GM21825 (cell line): ENCODE measurements around the gene GTF2H2C.
"Not testable (repeated sequence)": the region's sequence is repeated elsewhere in the genome, so short reads cannot be mapped to it uniquely, and the experiment has no call there.

ENCODE experiments used
- ATAC-seq: cut with Tn5 transposase; IDR thresholded peaks from one replicate; pipeline ENCODE4 v1.9.1; 2021; ENCODE audit warnings: mild to moderate bottlenecking, moderate library complexity; ENCODE audit not compliant: unreplicated experiment

Gene GTF2H2C

GRCh38 chr5:69559908-69560330 lies at the start of gene GTF2H2C:
TSS of gene GTF2H2C (plus strand) at chr5:69560191. CDS start at chr5:69565133, 4,942 bp downstream.
- ATAC-seq: peak; percentile 98

DNA sequence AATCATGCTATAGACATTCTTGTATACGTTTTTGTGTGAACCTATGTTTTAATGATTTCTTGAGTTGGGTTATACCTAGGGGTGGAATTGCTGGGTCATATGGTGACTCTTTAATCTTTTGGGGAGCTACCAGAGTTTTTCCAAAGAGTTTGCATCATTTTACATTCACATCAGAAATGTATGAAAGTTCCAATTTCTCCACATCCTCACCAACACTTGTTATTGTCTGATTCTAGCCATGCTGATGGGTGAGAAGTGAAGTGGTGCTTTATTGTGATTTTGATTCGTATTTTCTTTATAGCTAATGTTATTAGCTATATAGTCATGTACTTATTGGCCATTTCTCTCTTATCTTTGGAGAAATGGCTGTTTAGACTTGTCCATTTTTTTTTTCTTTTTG lies 49.3 kb upstream of the GTF2H2C start:
- no peak for ATAC-seq

- no peak for ATAC-seq
Measured at GRCh38 chr5:69512740-69513260, 47.2 kb upstream of the GTF2H2C start.

GRCh38 chr5:69515570-69515969 lies 44.4 kb upstream of the GTF2H2C start:
- not testable (repeated sequence) for ATAC-seq

DNA sequence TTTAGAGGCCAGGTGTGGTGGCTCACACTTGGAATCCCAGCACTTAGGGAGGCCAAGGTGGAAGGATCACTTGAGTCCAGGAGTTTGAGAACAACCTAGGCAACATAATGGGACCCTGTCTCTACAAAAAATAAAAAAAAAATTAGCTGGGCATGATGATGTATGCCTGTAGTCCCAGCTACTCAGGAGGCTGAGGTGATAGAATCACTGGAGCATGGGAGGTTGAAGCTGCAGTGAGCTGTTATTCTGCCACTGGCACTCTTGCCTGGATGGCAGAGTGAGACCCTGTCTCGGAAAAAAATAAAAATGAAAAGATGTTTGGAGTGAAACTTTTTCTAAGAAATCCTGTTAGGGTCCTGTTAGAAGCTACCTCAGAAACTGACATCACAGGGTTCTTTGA lies 43.2 kb upstream of the GTF2H2C start:
- ATAC-seq: no peak

- no peak for ATAC-seq
Measured at GRCh38 chr5:69517763-69518212, 42.2 kb upstream of the GTF2H2C start.

GRCh38 chr5:69519285-69519684 lies 40.7 kb upstream of the GTF2H2C start:
- no peak for ATAC-seq

- ATAC-seq: no peak
Measured at GRCh38 chr5:69522035-69522434, 38.0 kb upstream of the GTF2H2C start.

- ATAC-seq: no peak
Measured at GRCh38 chr5:69525490-69525889, 34.5 kb upstream of the GTF2H2C start.

- no peak for ATAC-seq
Measured at GRCh38 chr5:69526660-69527059, 33.3 kb upstream of the GTF2H2C start.

DNA sequence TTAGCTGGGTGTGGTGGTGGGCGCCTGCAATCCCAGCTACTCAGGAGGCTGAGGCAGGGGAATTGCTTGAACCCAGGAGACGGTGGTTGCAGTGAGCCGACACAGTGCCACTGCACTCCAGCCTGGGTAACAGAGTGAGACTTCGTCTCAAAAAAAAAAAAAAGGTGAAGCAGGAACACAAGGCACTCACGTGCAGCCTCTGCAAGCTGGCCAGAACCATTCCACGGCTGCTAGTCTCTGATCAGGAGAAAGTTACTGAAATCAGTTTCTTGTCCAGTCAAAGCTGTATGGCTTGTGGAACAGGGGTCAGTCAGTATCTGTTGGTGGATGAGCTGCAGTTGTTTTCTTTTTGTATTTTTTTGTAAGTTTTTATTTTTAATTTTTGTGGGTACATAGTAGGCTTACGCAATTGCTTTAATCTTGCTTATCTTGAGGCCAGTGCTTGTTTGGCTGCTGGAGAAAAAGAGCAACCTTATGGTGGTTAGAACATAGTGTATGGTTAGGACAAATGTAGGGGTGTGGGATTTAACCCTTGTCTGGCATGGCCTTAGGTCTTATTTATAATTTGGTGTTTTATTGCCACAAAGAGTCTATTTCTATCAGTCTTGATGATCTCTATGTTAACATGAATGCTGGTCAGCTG lies 32.7 kb upstream of the GTF2H2C start:
- no peak for ATAC-seq

GRCh38 chr5:69528035-69528434 lies 32.0 kb upstream of the GTF2H2C start:
- no peak for ATAC-seq

DNA sequence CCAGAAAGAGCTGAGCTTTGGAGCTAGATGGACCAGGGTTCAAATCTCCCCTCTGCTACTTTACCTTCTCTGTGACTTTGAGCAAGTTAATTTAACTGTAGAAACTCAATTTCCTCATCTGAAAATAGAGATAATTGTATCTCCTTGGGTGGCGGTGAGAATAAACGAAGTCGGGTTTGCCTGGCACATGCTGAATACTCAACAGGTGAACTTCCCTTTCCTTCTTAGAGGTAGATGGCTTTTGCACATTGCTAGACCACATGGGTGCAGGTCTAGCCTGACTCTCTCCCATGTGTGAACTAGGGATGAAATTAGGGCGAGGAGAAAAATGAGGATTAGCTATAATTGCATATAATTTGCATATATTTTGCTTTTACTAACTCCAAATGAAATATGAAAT lies 31.4 kb upstream of the GTF2H2C start:
- no peak for ATAC-seq

GRCh38 chr5:69530561-69531405 lies 29.2 kb upstream of the GTF2H2C start:
- no peak for ATAC-seq

DNA sequence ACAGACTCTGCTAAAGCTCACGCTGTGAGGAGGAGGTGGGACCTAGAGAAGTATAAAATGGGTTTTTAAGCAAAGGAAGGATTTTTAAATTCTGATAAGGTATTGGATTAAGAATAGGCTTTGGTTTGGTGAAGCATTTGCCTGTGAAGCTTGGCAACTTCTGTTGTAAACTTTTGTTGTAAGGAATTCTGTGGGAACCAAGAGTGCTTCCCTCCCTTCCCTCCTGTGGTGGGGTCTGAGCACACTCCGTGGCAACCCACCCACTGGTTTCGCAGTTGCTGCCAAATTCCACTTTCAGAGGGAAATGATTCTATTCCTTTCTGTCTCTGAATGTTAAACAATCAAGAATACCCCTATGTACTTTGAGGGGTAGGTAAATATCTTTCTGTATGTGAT lies 28.6 kb upstream of the GTF2H2C start:
- no peak for ATAC-seq

DNA sequence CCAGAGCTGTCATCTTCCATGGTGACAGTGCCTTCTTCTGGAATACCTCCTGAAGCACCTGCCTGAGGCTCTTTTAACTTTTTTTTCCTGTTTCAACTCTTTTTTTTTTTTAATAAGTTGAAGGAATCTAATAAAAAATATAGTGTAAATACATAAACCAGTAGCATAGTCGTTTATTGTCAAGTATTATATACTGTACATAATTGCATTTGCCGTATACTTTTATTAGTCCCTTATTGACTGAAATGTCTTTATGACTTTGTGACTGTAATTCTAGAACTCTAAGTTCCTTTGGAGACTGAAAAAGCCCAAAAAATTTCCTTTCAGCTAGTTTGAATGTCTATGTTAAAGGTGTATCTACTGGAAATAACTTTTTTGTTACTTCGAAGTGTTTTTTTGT lies 22.1 kb upstream of the GTF2H2C start:
- ATAC-seq: not testable (repeated sequence)

GRCh38 chr5:69538735-69539134 lies 21.3 kb upstream of the GTF2H2C start:
- ATAC-seq: not testable (repeated sequence)

DNA sequence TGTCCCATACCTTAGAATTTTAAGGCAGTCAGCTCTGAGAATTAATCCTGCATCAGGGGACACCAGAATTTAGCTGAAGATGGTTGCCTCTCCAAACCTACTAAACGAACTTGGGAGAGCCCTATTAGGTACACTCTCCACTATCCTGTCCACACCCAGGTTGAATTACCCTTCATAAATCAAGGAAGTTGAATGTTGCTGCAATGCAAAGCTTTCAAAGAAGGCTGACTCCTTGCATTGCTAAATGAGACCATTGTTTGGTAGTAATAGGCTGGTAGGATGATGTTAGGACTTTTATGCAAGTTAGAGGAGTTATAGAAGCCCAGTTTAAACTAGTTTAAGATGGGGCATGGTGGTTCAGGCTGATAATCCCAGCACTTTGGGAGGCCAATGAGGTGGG lies 18.6 kb upstream of the GTF2H2C start:
- ATAC-seq: not testable (repeated sequence)

GRCh38 chr5:69542838-69543618 lies 17.0 kb upstream of the GTF2H2C start:
- ATAC-seq: not testable (repeated sequence)

DNA sequence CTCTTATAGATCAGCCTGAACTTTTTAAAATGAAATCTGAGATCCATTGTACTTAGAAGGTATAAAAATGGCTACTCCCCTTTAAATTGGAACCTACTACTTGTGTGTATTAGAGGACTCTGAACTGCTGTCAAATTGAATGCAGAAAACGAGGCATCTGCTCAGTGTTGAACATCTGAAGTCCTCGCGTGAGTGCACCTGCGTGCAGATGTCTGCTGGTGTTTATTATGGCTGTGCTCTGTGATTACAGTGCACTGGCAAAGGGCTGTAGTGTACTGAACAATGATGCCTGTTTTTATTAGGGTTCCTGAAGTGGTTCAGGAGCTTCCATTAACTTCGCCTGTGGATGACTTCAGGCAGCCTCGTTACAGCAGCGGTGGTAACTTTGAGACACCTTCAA lies 15.4 kb upstream of the GTF2H2C start:
- not testable (repeated sequence) for ATAC-seq
